ENCODE measurements around the gene KIF25.

- TF ChIP-seq EGR1 (IDR thresholded peaks at IDR 0.05) (no peak), REST (IDR thresholded peaks at IDR 0.05; ENCODE audit: low read depth) (no peak)
Measured at GRCh38 chr6:168055696-168056489, 58.4 kb downstream of the KIF25 start.

All from Ishikawa (cell line).